Astrocyte (in vitro differentiated cells and primary cell): Measurements from ENCODE around the gene WNT7A. TPM values are rescaled to one million over a fixed set of nuclear protein-coding genes. Genes with fewer than 3 reads are reported as not detected.

Source experiments
- DNase-seq: peaks from one replicate; pipeline ENCODE4 v3.0.0-alpha.2; 2010; ENCODE audit warnings: low read depth
- FAIRE-seq: peaks from 2 replicates; lab custom pipeline; 2011; peaks lifted over from hg19 to GRCh38; lab: Jason Lieb, UNC
- H2AFZ ChIP-seq: 2 replicates; pipeline ENCODE4 v1.6.0; 2012; ENCODE audit warnings: low read depth, low read length, inconsistent platforms
- H3K27ac ChIP-seq: 2 replicates; pipeline ENCODE4 v1.5.1; 2011; ENCODE audit warnings: low read depth, low read length, inconsistent platforms
- H3K27me3 ChIP-seq: 2 replicates; pipeline ENCODE4 v1.6.0; 2011; ENCODE audit warnings: low read length, inconsistent platforms; ENCODE audit not compliant: insufficient read depth
- H3K36me3 ChIP-seq: 2 replicates; pipeline ENCODE4 v1.5.1; 2011; ENCODE audit warnings: low read length, inconsistent platforms; ENCODE audit not compliant: insufficient read depth
- H3K4me1 ChIP-seq: 2 replicates; pipeline ENCODE4 v1.5.1; 2011; ENCODE audit warnings: low read length, inconsistent platforms; ENCODE audit not compliant: insufficient read depth
- H3K4me2 ChIP-seq: 2 replicates; pipeline ENCODE4 v1.6.0; 2012; ENCODE audit warnings: low read length, inconsistent platforms
- H3K4me3 ChIP-seq: 2 replicates; pipeline ENCODE4 v1.5.1; 2011; ENCODE audit warnings: low read depth, mild to moderate bottlenecking, low read length, inconsistent platforms; ENCODE audit not compliant: insufficient read depth
- H3K79me2 ChIP-seq: 2 replicates; pipeline ENCODE4 v1.6.0; 2012; ENCODE audit warnings: mild to moderate bottlenecking, low read length, inconsistent platforms; ENCODE audit not compliant: insufficient read depth
- H3K9ac ChIP-seq: 2 replicates; pipeline ENCODE4 v1.6.0; 2012; ENCODE audit warnings: mild to moderate bottlenecking, low read length, inconsistent platforms
- H3K9me3 ChIP-seq: 2 replicates; pipeline ENCODE4 v1.5.1; 2012; ENCODE audit warnings: low read depth, mild to moderate bottlenecking, low read length, inconsistent platforms; ENCODE audit not compliant: insufficient read depth
- H4K20me1 ChIP-seq: 2 replicates; pipeline ENCODE4 v1.6.0; 2012; ENCODE audit warnings: low read length, inconsistent platforms; ENCODE audit not compliant: insufficient read depth
- H3K27ac Mint-ChIP-seq: one replicate; pipeline ENCODE4 v1.8.0; 2021; ENCODE audit warnings: mild to moderate bottlenecking, mixed read lengths; ENCODE audit not compliant: unreplicated experiment
- H3K27me3 Mint-ChIP-seq: one replicate; pipeline ENCODE4 v1.8.0; 2021; ENCODE audit warnings: low read depth, mixed read lengths; ENCODE audit not compliant: unreplicated experiment
- H3K36me3 Mint-ChIP-seq: one replicate; pipeline ENCODE4 v1.8.0; 2021; ENCODE audit warnings: low read depth, mixed read lengths; ENCODE audit not compliant: unreplicated experiment
- H3K4me1 Mint-ChIP-seq: one replicate; pipeline ENCODE4 v1.8.0; 2021; ENCODE audit warnings: low read depth, mixed read lengths; ENCODE audit not compliant: unreplicated experiment
- H3K4me3 Mint-ChIP-seq: one replicate; pipeline ENCODE4 v1.8.0; 2021; ENCODE audit warnings: mild to moderate bottlenecking, moderate library complexity, mixed read lengths; ENCODE audit not compliant: unreplicated experiment
- H3K9me3 Mint-ChIP-seq: one replicate; pipeline ENCODE4 v1.8.0; 2021; ENCODE audit warnings: mild to moderate bottlenecking, mixed read lengths; ENCODE audit not compliant: unreplicated experiment
- EZH2 ChIP-seq: IDR thresholded peaks from 2 replicates; pipeline ENCODE4 v1.6.1; 2012; ENCODE audit warnings: mild to moderate bottlenecking, low read length, inconsistent platforms; ENCODE audit not compliant: insufficient read depth
- total RNA-seq: library from RNA; stranded (reverse); gene quantifications from 2 replicates; pipeline ENCODE4 v1.2.1, GENCODE V29; 2021
- TF ChIP-seq, protein P1 (sequence below): IDR thresholded peaks from 2 replicates; pipeline ENCODE4 v1.5.1; 2011; ENCODE audit warnings: low read depth, mild to moderate bottlenecking, inconsistent platforms, low read length, moderate library complexity; ENCODE audit not compliant: insufficient read depth

The WNT7A gene
- total RNA-seq, 1 donor from 2014 or later: 1.7 TPM

DNA sequence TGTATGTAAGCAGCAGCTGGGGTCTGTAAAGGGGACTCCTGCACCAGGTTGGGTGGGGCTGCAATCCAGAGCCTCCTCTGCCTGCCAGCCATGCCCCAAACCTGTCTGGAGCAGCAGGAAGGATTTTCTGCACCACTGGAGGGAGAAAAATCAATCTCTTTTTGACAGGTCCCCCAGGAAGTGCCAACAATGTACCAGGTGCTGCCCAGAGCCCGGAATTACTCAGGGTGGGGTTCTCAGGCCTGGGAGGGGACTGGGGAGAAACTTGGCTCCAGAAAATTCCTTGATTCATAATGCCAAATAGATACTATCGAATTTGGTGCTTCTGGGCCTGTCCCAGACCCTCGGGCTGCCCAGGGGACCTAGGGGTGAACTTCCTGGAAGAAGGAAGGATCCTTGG is 52.6 kb downstream of the WNT7A start:
- Mint-ChIP-seq H3K27me3 (peaks cover 40% of the 10 kb centered on the region), H3K4me1 (no peaks in the 10 kb centered on the region), H3K9me3 (peaks cover under 1% of the 10 kb centered on the region), H3K27ac (no peak overlapping the region), H3K36me3 (no peaks in the 10 kb centered on the region), H3K4me3 (no peak overlapping the region)
- Histone ChIP-seq H2AFZ (no peak overlapping the region), H3K36me3 (no peaks in the 10 kb centered on the region), H3K9me3 (no peaks in the 10 kb centered on the region), H3K79me2 (no peaks in the 10 kb centered on the region), H4K20me1 (no peaks in the 10 kb centered on the region), H3K4me3 (no peak overlapping the region), H3K9ac (no peak overlapping the region), H3K27ac (no peak overlapping the region), H3K4me1 (no peaks in the 10 kb centered on the region), H3K27me3 (no peaks in the 10 kb centered on the region), H3K4me2 (no peak overlapping the region)
- no peak for FAIRE-seq
- DNase-seq: no peak
- TF ChIP-seq EZH2: no peak
- TF ChIP-seq, protein P1, sequence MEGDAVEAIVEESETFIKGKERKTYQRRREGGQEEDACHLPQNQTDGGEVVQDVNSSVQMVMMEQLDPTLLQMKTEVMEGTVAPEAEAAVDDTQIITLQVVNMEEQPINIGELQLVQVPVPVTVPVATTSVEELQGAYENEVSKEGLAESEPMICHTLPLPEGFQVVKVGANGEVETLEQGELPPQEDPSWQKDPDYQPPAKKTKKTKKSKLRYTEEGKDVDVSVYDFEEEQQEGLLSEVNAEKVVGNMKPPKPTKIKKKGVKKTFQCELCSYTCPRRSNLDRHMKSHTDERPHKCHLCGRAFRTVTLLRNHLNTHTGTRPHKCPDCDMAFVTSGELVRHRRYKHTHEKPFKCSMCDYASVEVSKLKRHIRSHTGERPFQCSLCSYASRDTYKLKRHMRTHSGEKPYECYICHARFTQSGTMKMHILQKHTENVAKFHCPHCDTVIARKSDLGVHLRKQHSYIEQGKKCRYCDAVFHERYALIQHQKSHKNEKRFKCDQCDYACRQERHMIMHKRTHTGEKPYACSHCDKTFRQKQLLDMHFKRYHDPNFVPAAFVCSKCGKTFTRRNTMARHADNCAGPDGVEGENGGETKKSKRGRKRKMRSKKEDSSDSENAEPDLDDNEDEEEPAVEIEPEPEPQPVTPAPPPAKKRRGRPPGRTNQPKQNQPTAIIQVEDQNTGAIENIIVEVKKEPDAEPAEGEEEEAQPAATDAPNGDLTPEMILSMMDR: no peak

DNA sequence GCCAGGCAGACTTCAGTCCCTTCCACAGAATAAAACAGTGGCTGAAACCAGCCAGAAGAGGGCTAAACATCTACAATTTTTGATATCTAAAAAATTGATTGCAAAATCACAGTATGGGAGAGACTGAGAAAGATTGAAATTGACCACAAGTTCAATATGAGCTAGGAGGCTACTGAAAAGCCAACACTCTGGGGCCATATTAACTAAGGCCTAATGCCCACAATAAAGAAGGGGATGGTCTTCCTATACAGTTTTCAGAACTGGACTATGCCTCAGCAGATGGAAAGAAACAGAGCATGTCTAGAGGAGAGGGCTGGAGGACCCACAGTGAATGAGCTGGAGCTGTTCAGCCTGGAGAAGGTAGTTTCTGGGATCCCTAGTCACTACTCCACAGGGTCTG is 53.2 kb downstream of the WNT7A start:
- peaks cover 37% of the 10 kb centered on the region for H3K27me3 Mint-ChIP-seq
- H3K79me2 ChIP-seq: no peaks in the 10 kb centered on the region
- no peak overlapping the region for H3K27ac Mint-ChIP-seq
- no peaks in the 10 kb centered on the region for H3K27me3 ChIP-seq
- no peak overlapping the region for H3K4me2 ChIP-seq
- H3K9me3 ChIP-seq: no peaks in the 10 kb centered on the region
- no peak overlapping the region for H2AFZ ChIP-seq
- FAIRE-seq (no peak), DNase-seq (no peak)
- no peaks in the 10 kb centered on the region for H3K36me3 ChIP-seq
- H3K27ac ChIP-seq: no peak overlapping the region
- H3K4me3 ChIP-seq: no peak overlapping the region
- no peaks in the 10 kb centered on the region for H3K4me1 Mint-ChIP-seq
- H3K4me3 Mint-ChIP-seq: no peak overlapping the region
- H3K4me1 ChIP-seq: no peaks in the 10 kb centered on the region
- no peaks in the 10 kb centered on the region for H3K36me3 Mint-ChIP-seq
- H3K9me3 Mint-ChIP-seq: peaks cover 4% of the 10 kb centered on the region
- no peak overlapping the region for H3K9ac ChIP-seq
- TF ChIP-seq EZH2: no peak
- TF ChIP-seq, protein P1: no peak
- no peaks in the 10 kb centered on the region for H4K20me1 ChIP-seq

DNA sequence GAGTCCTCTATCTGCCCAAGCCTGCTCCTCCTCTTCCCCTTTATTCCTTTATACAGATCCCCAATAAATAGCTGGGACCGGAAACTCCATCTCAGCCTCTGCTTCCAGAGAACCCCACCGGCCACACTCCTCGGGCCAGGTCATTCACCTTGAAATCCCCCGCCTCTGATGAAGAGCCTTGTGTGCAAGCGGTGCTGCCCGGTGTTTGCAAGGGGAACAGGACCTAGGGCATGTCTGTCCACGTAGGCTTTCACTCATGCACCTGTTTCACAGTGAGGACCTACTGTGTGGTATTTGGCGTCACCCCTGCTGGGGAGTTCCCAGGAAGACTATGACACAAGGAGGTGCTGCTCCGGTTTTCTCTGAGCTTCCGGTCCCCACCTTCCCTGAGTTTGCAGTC is 54.0 kb downstream of the WNT7A start:
- Histone ChIP-seq H3K4me1 (no peaks in the 10 kb centered on the region), H3K9ac (no peak overlapping the region), H3K4me2 (no peak overlapping the region), H4K20me1 (no peaks in the 10 kb centered on the region), H3K36me3 (no peaks in the 10 kb centered on the region), H2AFZ (no peak overlapping the region), H3K79me2 (no peaks in the 10 kb centered on the region), H3K27me3 (no peaks in the 10 kb centered on the region), H3K9me3 (peaks cover 3% of the 10 kb centered on the region), H3K27ac (no peak overlapping the region), H3K4me3 (no peak overlapping the region)
- no peak overlapping the region for H3K27ac Mint-ChIP-seq
- H3K4me3 Mint-ChIP-seq: no peak overlapping the region
- no peaks in the 10 kb centered on the region for H3K4me1 Mint-ChIP-seq
- DNase-seq (no peak), FAIRE-seq (no peak)
- peaks cover 35% of the 10 kb centered on the region for H3K27me3 Mint-ChIP-seq
- TF ChIP-seq EZH2: no peak
- TF ChIP-seq, protein P1: no peak
- H3K36me3 Mint-ChIP-seq: no peaks in the 10 kb centered on the region
- H3K9me3 Mint-ChIP-seq: peaks cover 4% of the 10 kb centered on the region
